Measurements from ENCODE around the gene ZNF280D. TPM values are rescaled to one million over a fixed set of nuclear protein-coding genes. Genes with fewer than 3 reads are reported as not detected.

The ZNF280D gene
- total RNA-seq, 4 donors from 2014 or later: 11.7 to 42.9 (median 15.1) TPM

DNA sequence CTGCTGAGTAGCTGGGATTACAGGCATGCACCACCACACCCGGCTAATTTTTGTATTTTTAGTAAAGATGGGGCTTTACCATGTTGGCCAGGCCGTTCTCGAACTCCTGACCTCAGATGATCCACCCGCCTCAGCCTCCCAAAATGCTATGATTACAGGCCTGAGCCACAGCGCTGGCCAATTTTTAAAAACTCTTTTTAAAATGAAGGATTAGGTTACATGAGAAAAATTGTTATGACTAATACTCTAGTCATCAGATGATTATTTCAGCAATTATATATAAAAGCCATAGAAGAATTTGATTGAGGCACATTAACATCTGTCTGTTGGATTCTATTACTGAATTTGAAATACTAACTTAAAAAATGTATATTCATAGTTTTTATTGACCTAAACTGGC lies 134.3 kb downstream of the ZNF280D start:
- WGBS, 2 donors: 47 to 61% methylated on average over 5 of the region's 5 CpGs
- Histone ChIP-seq H3K36me3 (no peaks in the 10 kb centered on the region), H3K9me3 (peaks cover 0 to 20% (median 4%) of the 10 kb centered on the region in 3 donors), H3K27ac (no peak overlapping the region), H3K4me1 (no peaks in the 10 kb centered on the region), H3K27me3 (peaks cover 0 to 4% (median 0%) of the 10 kb centered on the region in 4 donors), H3K4me3 (no peak overlapping the region)
- TF ChIP-seq, protein P1, sequence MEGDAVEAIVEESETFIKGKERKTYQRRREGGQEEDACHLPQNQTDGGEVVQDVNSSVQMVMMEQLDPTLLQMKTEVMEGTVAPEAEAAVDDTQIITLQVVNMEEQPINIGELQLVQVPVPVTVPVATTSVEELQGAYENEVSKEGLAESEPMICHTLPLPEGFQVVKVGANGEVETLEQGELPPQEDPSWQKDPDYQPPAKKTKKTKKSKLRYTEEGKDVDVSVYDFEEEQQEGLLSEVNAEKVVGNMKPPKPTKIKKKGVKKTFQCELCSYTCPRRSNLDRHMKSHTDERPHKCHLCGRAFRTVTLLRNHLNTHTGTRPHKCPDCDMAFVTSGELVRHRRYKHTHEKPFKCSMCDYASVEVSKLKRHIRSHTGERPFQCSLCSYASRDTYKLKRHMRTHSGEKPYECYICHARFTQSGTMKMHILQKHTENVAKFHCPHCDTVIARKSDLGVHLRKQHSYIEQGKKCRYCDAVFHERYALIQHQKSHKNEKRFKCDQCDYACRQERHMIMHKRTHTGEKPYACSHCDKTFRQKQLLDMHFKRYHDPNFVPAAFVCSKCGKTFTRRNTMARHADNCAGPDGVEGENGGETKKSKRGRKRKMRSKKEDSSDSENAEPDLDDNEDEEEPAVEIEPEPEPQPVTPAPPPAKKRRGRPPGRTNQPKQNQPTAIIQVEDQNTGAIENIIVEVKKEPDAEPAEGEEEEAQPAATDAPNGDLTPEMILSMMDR (IDR thresholded peaks at IDR 0.05): no peak
- no peak for TF ChIP-seq POLR2A (IDR thresholded peaks at IDR 0.05)
- intact Hi-C loops (cut with DNase I): no loop called here
- DNase-seq: no peak

- intact Hi-C loops (cut with DNase I): no loop called here
- no peak overlapping the region for H3K27ac ChIP-seq
- H3K4me1 ChIP-seq: no peaks in the 10 kb centered on the region
- 81 to 88% methylated on average over 2 of the region's 2 CpGs for WGBS, 2 donors
- no peaks in the 10 kb centered on the region for H3K36me3 ChIP-seq
- no peak overlapping the region for H3K4me3 ChIP-seq
- H3K9me3 ChIP-seq: peaks cover 0 to 19% (median 18%) of the 10 kb centered on the region in 3 donors
- TF ChIP-seq, protein P1 (IDR thresholded peaks at IDR 0.05): no peak
- TF ChIP-seq POLR2A (IDR thresholded peaks at IDR 0.05): no peak
- DNase-seq: no peak
- no peaks in the 10 kb centered on the region for H3K27me3 ChIP-seq
Measured at GRCh38 chr15:56587686-56588085, 145.6 kb downstream of the ZNF280D start.

- Histone ChIP-seq H3K4me1 (no peaks in the 10 kb centered on the region), H3K27me3 (no peaks in the 10 kb centered on the region), H3K9me3 (peaks cover 0 to 19% (median 18%) of the 10 kb centered on the region in 3 donors), H3K4me3 (no peak overlapping the region), H3K27ac (no peak overlapping the region), H3K36me3 (no peaks in the 10 kb centered on the region)
- TF ChIP-seq, protein P1 (IDR thresholded peaks at IDR 0.05): no peak
- TF ChIP-seq POLR2A (IDR thresholded peaks at IDR 0.05): no peak
- intact Hi-C loops (cut with DNase I): no loop called here
- no peak for DNase-seq
Measured at GRCh38 chr15:56586206-56586605, 147.1 kb downstream of the ZNF280D start.

DNA sequence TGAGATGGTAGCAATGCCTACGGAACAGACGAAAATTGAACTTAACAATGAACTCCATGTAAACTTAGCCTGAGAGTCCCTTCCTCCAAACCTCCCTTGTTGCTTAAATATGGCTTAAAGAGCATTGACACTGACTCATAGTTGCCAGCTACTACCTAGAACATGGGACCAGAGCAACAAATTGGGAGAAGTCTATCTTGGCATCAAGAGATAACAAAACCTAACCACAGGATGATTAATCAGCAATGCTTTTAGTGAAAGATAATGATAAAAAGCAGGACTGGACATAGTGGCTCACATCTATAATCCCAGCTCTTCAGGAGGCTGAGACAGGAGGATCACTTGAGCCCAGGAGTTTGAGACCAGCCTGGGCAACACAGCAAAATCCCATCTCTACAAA lies 150.5 kb downstream of the ZNF280D start:
- no peaks in the 10 kb centered on the region for H3K27me3 ChIP-seq
- H3K27ac ChIP-seq: no peak overlapping the region
- 82 to 97% methylated on average over 2 of the region's 2 CpGs for WGBS, 2 donors
- no peaks in the 10 kb centered on the region for H3K36me3 ChIP-seq
- peaks cover 0 to 19% (median 18%) of the 10 kb centered on the region in 3 donors for H3K9me3 ChIP-seq
- intact Hi-C loops (cut with DNase I): no loop called here
- DNase-seq: no peak
- TF ChIP-seq POLR2A (IDR thresholded peaks at IDR 0.05): no peak
- TF ChIP-seq, protein P1 (IDR thresholded peaks at IDR 0.05): no peak
- H3K4me3 ChIP-seq: no peak overlapping the region
- no peaks in the 10 kb centered on the region for H3K4me1 ChIP-seq

Small RNA genes within 50 kb of the gene (small RNA-seq; reads per million reads assigned to genes)
- gene RF00019: 0 reads per million in 4 donors

Other genes with a start within 250 kb of the ZNF280D start
- 10 to 100 TPM; 28.5 to 90.4 (median 51.3) TPM for gene TCF12, start 185.1 kb upstream of the ZNF280D start, total RNA-seq